Nephron (organoid): ENCODE results near the gene MFSD2A.
"Not testable (repeated sequence)": the region's sequence is repeated elsewhere in the genome, so short reads cannot be mapped to it uniquely, and the experiment has no call there.

Source experiments
- H3K27ac Mint-ChIP-seq, 3 experiments: 2 replicates each; pipeline ENCODE4 v1.8.0; 2020; ENCODE audit warnings: mixed read lengths in 3 of 3, mild to moderate bottlenecking in 2 of 3, moderate library complexity in 1 of 3
- H3K27me3 Mint-ChIP-seq: 2 replicates; pipeline ENCODE4 v1.8.0; 2021; ENCODE audit warnings: low read depth, mild to moderate bottlenecking, moderate library complexity, mixed read lengths
- H3K36me3 Mint-ChIP-seq: 2 replicates; pipeline ENCODE4 v1.8.0; 2020; ENCODE audit warnings: low read depth, mixed read lengths
- H3K4me1 Mint-ChIP-seq: 2 replicates; pipeline ENCODE4 v1.8.0; 2020; ENCODE audit warnings: mixed read lengths
- H3K4me3 Mint-ChIP-seq, 3 experiments: 2 replicates each; pipeline ENCODE4 v1.8.0; 2020; ENCODE audit warnings: mild to moderate bottlenecking in 3 of 3, mixed read lengths in 3 of 3, moderate library complexity in 2 of 3
- H3K9me3 Mint-ChIP-seq: 2 replicates; pipeline ENCODE4 v1.8.0; 2020; ENCODE audit warnings: mixed read lengths
- TF ChIP-seq, protein P1 (sequence below), 3 experiments: fragments of 200-600 bp; sonication (generic); IDR thresholded peaks; one replicate each; pipeline ENCODE4 v1.5.0; 2021; ENCODE audit warnings: antibody characterized with exemption in 3 of 3; ENCODE audit not compliant: unreplicated experiment in 3 of 3

Gene MFSD2A

DNA sequence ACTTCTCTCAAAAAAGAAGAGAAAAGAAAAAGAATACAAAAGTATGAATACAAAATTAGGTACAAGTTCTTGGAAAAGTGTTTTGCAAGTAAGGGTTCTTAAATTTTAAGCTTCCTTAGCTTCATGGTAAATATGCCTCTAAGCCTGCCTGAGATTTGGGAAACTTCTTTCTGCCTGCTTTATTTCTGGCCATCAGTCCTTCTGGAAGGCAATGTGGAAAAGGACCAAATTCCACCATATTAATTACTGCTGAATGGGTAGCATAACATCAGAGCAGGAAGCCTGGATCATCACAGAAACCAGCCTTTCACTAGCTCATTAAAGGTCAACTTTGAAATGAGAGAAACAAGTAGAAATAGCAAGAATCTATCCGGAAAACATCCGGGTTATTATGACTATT is 46.5 kb downstream of the MFSD2A start:
- no peaks in the 10 kb centered on the region for H3K36me3 Mint-ChIP-seq
- H3K27me3 Mint-ChIP-seq: peaks cover 5% of the 10 kb centered on the region
- H3K9me3 Mint-ChIP-seq: peaks cover 11% of the 10 kb centered on the region
- peaks cover 4% of the 10 kb centered on the region for H3K4me1 Mint-ChIP-seq
- no peak overlapping the region for H3K27ac Mint-ChIP-seq
- TF ChIP-seq, protein P1, sequence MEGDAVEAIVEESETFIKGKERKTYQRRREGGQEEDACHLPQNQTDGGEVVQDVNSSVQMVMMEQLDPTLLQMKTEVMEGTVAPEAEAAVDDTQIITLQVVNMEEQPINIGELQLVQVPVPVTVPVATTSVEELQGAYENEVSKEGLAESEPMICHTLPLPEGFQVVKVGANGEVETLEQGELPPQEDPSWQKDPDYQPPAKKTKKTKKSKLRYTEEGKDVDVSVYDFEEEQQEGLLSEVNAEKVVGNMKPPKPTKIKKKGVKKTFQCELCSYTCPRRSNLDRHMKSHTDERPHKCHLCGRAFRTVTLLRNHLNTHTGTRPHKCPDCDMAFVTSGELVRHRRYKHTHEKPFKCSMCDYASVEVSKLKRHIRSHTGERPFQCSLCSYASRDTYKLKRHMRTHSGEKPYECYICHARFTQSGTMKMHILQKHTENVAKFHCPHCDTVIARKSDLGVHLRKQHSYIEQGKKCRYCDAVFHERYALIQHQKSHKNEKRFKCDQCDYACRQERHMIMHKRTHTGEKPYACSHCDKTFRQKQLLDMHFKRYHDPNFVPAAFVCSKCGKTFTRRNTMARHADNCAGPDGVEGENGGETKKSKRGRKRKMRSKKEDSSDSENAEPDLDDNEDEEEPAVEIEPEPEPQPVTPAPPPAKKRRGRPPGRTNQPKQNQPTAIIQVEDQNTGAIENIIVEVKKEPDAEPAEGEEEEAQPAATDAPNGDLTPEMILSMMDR (IDR thresholded peaks at IDR 0.05; ENCODE audit: unreplicated experiment in 3 of 3): no peak
- no peak overlapping the region for H3K4me3 Mint-ChIP-seq

DNA sequence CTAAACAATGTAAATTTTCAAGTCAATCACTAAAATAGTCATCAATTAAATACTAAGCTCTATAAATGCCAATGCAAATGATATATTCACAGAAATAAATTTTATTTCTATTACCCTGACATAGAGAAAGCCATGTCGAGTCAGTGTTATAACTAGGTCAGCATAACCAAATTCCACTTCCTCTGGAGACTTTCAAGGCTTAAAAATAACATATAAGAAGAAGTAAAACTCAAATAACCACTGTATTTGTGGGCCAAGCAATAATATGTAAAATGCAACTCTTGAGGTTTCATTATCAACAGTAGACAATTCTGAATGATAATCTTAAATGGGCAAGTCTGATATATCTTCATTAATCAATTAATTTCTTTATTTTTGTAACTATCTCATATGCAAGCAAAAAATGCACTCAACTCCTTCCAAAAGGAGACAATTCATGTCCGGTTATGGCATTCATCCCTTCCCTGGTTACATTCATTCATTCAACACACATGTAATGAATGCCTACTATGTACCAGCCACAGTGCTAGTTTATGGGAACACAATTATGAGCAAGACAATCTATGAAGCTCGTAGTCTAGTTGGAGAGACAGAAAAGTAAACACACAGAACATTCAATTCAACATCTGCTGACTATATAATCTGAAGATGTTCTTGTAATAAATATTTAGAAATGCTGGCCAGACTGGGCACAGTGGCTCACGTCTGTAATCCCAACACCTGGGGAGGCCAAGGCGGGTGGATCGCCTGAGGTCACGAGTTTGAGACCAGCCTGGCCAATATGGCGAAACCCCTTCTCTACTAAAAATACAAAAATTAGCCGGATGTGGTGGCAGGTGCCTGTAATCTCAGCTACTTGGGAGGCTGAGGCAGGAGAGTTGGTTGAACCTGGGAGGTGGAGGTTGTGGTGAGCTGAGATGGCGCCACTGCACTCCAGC is 48.5 kb downstream of the MFSD2A start:
- H3K4me1 Mint-ChIP-seq: peaks cover 4% of the 10 kb centered on the region
- TF ChIP-seq, protein P1 (IDR thresholded peaks at IDR 0.05; ENCODE audit: unreplicated experiment in 3 of 3): no peak
- no peaks in the 10 kb centered on the region for H3K27me3 Mint-ChIP-seq
- H3K36me3 Mint-ChIP-seq: no peaks in the 10 kb centered on the region
- H3K4me3 Mint-ChIP-seq: no peak overlapping the region
- no peak overlapping the region for H3K27ac Mint-ChIP-seq
- peaks cover 11% of the 10 kb centered on the region for H3K9me3 Mint-ChIP-seq

DNA sequence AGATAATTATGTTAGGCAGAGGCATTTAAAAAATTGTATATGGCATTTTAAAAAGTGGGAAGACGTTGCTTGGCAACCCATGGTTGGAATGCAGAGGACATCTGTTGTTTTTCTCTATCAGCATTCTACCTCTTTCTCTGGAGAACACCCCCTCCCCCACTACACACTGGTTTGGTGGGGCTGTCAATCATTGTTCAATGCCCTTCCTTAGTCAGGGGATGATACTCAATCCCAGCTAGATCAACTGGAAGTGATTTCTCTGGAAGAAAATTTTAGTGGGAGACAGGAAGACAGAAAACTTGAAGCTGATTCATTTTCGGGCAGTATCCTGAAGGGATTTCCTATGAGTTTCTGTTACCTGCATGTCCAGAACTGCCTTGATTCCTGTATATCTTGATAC is 49.9 kb downstream of the MFSD2A start:
- Mint-ChIP-seq H3K27me3 (no peaks in the 10 kb centered on the region), H3K27ac (no peak overlapping the region), H3K9me3 (peaks cover 11% of the 10 kb centered on the region), H3K4me1 (peaks cover 4% of the 10 kb centered on the region), H3K4me3 (no peak overlapping the region), H3K36me3 (no peaks in the 10 kb centered on the region)
- TF ChIP-seq, protein P1 (IDR thresholded peaks at IDR 0.05; ENCODE audit: unreplicated experiment in 3 of 3): no peak

DNA sequence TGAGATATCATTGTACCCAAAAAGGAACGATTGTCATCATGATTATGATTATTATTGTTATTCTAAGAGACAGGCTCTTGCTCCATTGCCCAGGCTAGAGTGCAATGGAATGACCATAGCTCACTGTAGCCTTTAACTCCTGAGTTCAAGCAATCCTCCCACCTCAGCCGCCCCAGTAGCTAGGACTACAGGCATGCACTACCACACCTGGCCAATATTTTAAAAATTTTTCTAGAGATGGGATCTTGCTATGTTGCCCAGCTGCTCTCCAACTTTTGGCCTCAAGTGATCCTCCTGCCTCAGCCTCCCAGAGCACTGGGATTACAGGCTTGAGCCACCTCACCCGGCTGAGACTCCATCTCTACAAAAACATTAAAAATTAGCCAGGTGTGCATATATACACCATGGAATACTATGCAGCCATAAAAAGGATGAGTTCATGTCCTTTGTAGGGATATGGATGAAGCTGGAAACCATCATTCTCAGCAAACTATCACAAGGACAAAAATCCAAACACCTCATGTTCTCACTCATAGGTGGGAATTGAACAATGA is 52.6 kb downstream of the MFSD2A start:
- not testable (repeated sequence) for H3K36me3 Mint-ChIP-seq, H3K27me3 Mint-ChIP-seq, H3K4me3 Mint-ChIP-seq, H3K27ac Mint-ChIP-seq, H3K4me1 Mint-ChIP-seq
- peaks cover 13% of the 10 kb centered on the region for H3K9me3 Mint-ChIP-seq

DNA sequence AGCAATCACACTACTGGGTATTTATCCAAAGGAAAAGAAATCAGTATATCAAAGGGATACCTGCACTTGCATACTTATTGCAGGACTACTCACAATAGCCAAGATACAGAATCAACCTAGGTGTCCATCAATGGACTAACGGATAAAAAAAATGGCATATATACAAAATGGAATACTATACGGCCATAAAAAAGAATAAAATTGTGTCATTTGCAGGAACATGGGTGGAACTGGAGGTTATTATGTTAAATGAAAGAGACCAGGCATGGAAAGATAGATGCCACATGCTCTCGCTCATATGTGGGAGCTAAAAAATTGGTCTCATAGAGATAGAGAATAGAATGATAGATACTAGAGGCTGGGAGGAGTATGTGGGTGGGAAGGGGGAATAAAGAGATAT is 56.3 kb downstream of the MFSD2A start:
- Mint-ChIP-seq H3K4me3 (no peak overlapping the region), H3K36me3 (no peaks in the 10 kb centered on the region), H3K4me1 (no peaks in the 10 kb centered on the region), H3K9me3 (peaks cover 4% of the 10 kb centered on the region), H3K27me3 (peaks cover 6% of the 10 kb centered on the region), H3K27ac (no peak overlapping the region)
- TF ChIP-seq, protein P1 (IDR thresholded peaks at IDR 0.05; ENCODE audit: unreplicated experiment in 3 of 3): no peak

DNA sequence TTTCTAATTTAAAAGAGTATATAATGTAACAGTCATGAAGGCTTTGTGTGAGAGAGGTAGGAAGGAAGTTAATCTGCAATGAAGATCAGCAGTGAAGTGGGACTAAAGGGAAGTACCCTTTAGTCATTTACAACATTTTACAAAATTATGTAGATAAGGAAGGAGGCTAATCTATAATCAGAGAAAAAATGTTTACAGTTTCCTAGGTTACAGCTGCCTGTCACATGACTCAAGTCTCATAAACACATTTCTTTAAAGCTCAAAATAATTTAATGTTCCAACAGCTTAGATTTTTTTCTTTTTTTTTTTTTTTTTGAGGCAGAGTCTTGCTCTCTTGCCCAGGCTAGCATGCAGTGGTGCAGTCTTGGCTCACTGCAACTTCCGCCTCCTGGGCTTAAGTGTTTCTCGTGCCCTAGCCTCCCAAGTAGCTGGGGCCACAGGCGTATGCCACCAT is 59.3 kb downstream of the MFSD2A start:
- TF ChIP-seq, protein P1 (IDR thresholded peaks at IDR 0.05; ENCODE audit: unreplicated experiment in 3 of 3): no peak
- H3K4me3 Mint-ChIP-seq: no peak overlapping the region
- H3K27ac Mint-ChIP-seq: no peak overlapping the region
- peaks cover 2% of the 10 kb centered on the region for H3K9me3 Mint-ChIP-seq
- H3K27me3 Mint-ChIP-seq: peaks cover 11% of the 10 kb centered on the region
- no peaks in the 10 kb centered on the region for H3K4me1 Mint-ChIP-seq
- no peaks in the 10 kb centered on the region for H3K36me3 Mint-ChIP-seq
